Measurements from ENCODE around the gene RAB27A. TPM values are rescaled to one million over a fixed set of nuclear protein-coding genes. Genes with fewer than 3 reads are reported as not detected.

Gene RAB27A
- total and polyA plus RNA-seq, 9 of the 15 experiments (the other 6 are each of a cell fraction or from before 2014, with no cell fraction given): 31.5 to 171 (median 80.4) TPM

GRCh38 chr15:55222588-55222987 is 67.0 kb downstream of the RAB27A start:
- H3K9me3 ChIP-seq (replicated peaks; ENCODE audit: control insufficient read depth, insufficient read depth, low read depth, low read length): no peaks in the 10 kb centered on the region
- H3K27me3 ChIP-seq (ENCODE audit: control insufficient read depth in 2 of 2, insufficient read depth in 2 of 2, low read length in 2 of 2): no peaks in the 10 kb centered on the region
- H3K79me2 ChIP-seq (ENCODE audit: control insufficient read depth, insufficient read depth, low read length): no peaks in the 10 kb centered on the region
- H3K4me3 ChIP-seq: no peak overlapping the region
- DNase-seq (ENCODE audit: extremely low read depth in 1 of 4, low spot score in 3 of 4): no peak
- FAIRE-seq: no peak
- peaks cover 79% of the 10 kb centered on the region for H3K36me3 ChIP-seq (ENCODE audit: control insufficient read depth, insufficient read depth, low read length)
- no peaks in the 10 kb centered on the region for H4K20me1 ChIP-seq (replicated peaks; ENCODE audit: control insufficient read depth, insufficient read depth, low read length)
- H3K9me1 ChIP-seq (ENCODE audit: control insufficient read depth, insufficient read depth, low read length): no peaks in the 10 kb centered on the region
- in situ Hi-C loops (cut with MboI) (no loop called here), intact Hi-C loops (cut with micrococcal nuclease) (no loop called here)
- ATAC-seq: no peak
- ChIA-PET CTCF (ENCODE audit: low intra/inter-chr PET ratio) (interaction anchor here (0.6 to 3.2 kb wide), 2 partner anchors 67 to 752 kb away, joined by 3 to 11 read pairs; partner anchors contain the start of gene RAB27A), POLR2A (interaction anchor here (1.2 kb wide), 1 partner anchor 15 kb away, joined by 3 read pairs; no protein-coding TSS in a partner anchor)
- TF ChIP-seq KHSRP (IDR thresholded peaks at IDR 0.05) (no peak), ESRRA (IDR thresholded peaks at IDR 0.05; ENCODE audit: borderline replicate concordance, low read depth) (peak; percentile 60; the same call in 1 of the 2 replicates), SMARCE1 (IDR thresholded peaks at IDR 0.05) (peak; percentile 54; the same call in 1 of the 2 replicates), SRSF3 (IDR thresholded peaks at IDR 0.05; ENCODE audit: insufficient read depth, low read length) (no peak), ARID1B (IDR thresholded peaks at IDR 0.05) (peak; percentile 22; the same call in 1 of the 2 replicates), DPF2 (IDR thresholded peaks at IDR 0.05) (no peak), ETV6 (IDR thresholded peaks at IDR 0.05; ENCODE audit: borderline replicate concordance in 1 of 2, low read depth in 2 of 2, low read length in 1 of 2) (peak in 1 of 2 experiments; percentile 92; a peak in 3 of 4 replicates), ETV6 (CRISPR knock-in tag; IDR thresholded peaks at IDR 0.05; ENCODE audit: borderline replicate concordance) (no peak), MLLT1 (IDR thresholded peaks at IDR 0.05) (peak in 1 of 2 experiments; percentile 62; a peak in 1 of 4 replicates), VEZF1 (CRISPR knock-in tag; IDR thresholded peaks at IDR 0.05) (peak; percentile 61)
- TF ChIP-seq, protein P1, sequence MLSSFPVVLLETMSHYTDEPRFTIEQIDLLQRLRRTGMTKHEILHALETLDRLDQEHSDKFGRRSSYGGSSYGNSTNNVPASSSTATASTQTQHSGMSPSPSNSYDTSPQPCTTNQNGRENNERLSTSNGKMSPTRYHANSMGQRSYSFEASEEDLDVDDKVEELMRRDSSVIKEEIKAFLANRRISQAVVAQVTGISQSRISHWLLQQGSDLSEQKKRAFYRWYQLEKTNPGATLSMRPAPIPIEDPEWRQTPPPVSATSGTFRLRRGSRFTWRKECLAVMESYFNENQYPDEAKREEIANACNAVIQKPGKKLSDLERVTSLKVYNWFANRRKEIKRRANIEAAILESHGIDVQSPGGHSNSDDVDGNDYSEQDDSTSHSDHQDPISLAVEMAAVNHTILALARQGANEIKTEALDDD (IDR thresholded peaks at IDR 0.05): peak; percentile 68; the same call in 1 of the 2 replicates
- BruUV-seq (replicated peaks): no TSS peak
- no peak overlapping the region for H3K9ac ChIP-seq (ENCODE audit: insufficient read depth in 1 of 2, low read depth in 2 of 2, low read length in 2 of 2)
- no peak overlapping the region for H3K4me2 ChIP-seq (ENCODE audit: insufficient read depth, low read length)
- H3K27ac ChIP-seq (ENCODE audit: extremely low read depth, low read depth, low read length): no peak overlapping the region
- H2AFZ ChIP-seq (ENCODE audit: low read depth, low read length): no peak overlapping the region
- H3K4me1 ChIP-seq (replicated peaks in 1 of 2; ENCODE audit: control insufficient read depth in 2 of 2, insufficient read depth in 2 of 2, low read length in 2 of 2): peaks cover 0 to 28% of the 10 kb centered on the region in 2 experiments; a peak in 4 of 5 replicates
